HG03045 (cell line): ENCODE results near the gene YJU2.
A peak's percentile ranks its signal among the peaks of the same experiment; 100 is the strongest.
"Not testable (repeated sequence)": the region's sequence is repeated elsewhere in the genome, so short reads cannot be mapped to it uniquely, and the experiment has no call there.

Experiments
- ATAC-seq: cut with Tn5 transposase; IDR thresholded peaks from one replicate; pipeline ENCODE4 v1.9.1; 2021; ENCODE audit warnings: mild to moderate bottlenecking, moderate library complexity; ENCODE audit not compliant: unreplicated experiment

The YJU2 gene

GRCh38 chr19:4227771-4228170 is 19.1 kb upstream of the YJU2 start:
- no peak for ATAC-seq

- ATAC-seq = no peak
Observed at GRCh38 chr19:4228765-4229178, 18.1 kb upstream of the YJU2 start.

GRCh38 chr19:4229179-4229931 is 17.5 kb upstream of the YJU2 start, which contains the start of gene EBI3:
EBI3 (plus strand) TSS chr19:4229523; CDS start chr19:4229551, 28 bp downstream.
- ATAC-seq = peak; percentile 61

GRCh38 chr19:4230237-4230636 is 16.6 kb upstream of the YJU2 start:
- ATAC-seq = not testable (repeated sequence)

- not testable (repeated sequence) for ATAC-seq
Observed at GRCh38 chr19:4231521-4231920, 15.4 kb upstream of the YJU2 start.

GRCh38 chr19:4232139-4232538 is 14.7 kb upstream of the YJU2 start:
- ATAC-seq = not testable (repeated sequence)

- no peak for ATAC-seq
Observed at GRCh38 chr19:4232614-4233281, 14.1 kb upstream of the YJU2 start.

- ATAC-seq = no peak
Observed at GRCh38 chr19:4233282-4233853, 13.5 kb upstream of the YJU2 start.

- ATAC-seq = no peak
Observed at GRCh38 chr19:4234142-4234861, 12.6 kb upstream of the YJU2 start.

- ATAC-seq = no peak
Observed at GRCh38 chr19:4234862-4235201, 12.0 kb upstream of the YJU2 start.

GRCh38 chr19:4237510-4237909 is 9.4 kb upstream of the YJU2 start:
- ATAC-seq = not testable (repeated sequence)

- ATAC-seq = no peak
Observed at GRCh38 chr19:4238831-4239230, 8.0 kb upstream of the YJU2 start.

- no peak for ATAC-seq
Observed at GRCh38 chr19:4241824-4242430, 5.0 kb upstream of the YJU2 start.

- ATAC-seq = not testable (repeated sequence)
Observed at GRCh38 chr19:4245938-4246337, 942 bp upstream of the YJU2 start.

GRCh38 chr19:4256563-4256962 is 9.7 kb downstream of the YJU2 start:
- no peak for ATAC-seq

GRCh38 chr19:4257025-4257424 is 10.1 kb downstream of the YJU2 start:
- no peak for ATAC-seq

- no peak for ATAC-seq
Observed at GRCh38 chr19:4258181-4258580, 11.3 kb downstream of the YJU2 start.

GRCh38 chr19:4260613-4261191 is 13.8 kb downstream of the YJU2 start:
- ATAC-seq = no peak

GRCh38 chr19:4264812-4265211 is 17.9 kb downstream of the YJU2 start:
- no peak for ATAC-seq

- no peak for ATAC-seq
Observed at GRCh38 chr19:4266253-4267000, 19.5 kb downstream of the YJU2 start.
